ENCODE data around the gene COL5A3.
"Not testable (repeated sequence)": the region's sequence is repeated elsewhere in the genome, so short reads cannot be mapped to it uniquely, and the experiment has no call there.

Gene COL5A3

DNA sequence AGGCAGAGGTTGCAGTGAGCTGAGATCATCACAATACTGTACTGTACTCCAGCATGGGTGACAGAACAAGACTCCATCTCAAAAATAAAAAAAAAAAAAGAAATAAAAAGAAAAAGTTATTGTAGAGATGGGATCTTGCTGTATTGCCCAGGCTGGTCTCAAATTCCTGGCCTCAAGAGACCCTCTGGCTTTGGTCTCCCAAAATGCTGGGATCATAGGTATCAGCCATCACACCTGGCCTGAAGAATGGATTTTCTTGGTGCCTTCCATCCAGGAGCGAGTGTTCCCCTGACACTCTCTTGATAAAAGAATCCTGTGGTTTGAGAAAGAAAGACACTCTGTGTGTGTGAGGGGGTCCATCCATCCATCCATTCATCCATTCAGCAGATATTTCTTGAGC, 78.7 kb downstream of the COL5A3 start:
- no peaks in the 10 kb centered on the region for H3K36me3 ChIP-seq (ENCODE audit: control insufficient read depth in 4 of 4, insufficient read depth in 4 of 4, low read length in 3 of 4)
- WGBS (ENCODE audit: insufficient coverage) = no CpG with 5 or more reads among the region's 1 CpG
- H3K27me3 ChIP-seq (replicated peaks in 2 of 5; ENCODE audit: control insufficient read depth in 4 of 5, insufficient read depth in 5 of 5, low read length in 4 of 5) = peaks cover 6 to 38% (median 19%) of the 10 kb centered on the region in 5 experiments
- no peak for DNase-seq
- CTCF ChIA-PET = interaction anchor here (0.8 to 4.7 kb wide), 15 partner anchors 9 to 338 kb away, joined by 3 to 36 read pairs (median 3); no protein-coding TSS in a partner anchor
- H3K27ac ChIP-seq (ENCODE audit: insufficient read depth in 1 of 2, low read depth in 1 of 2, low read length in 2 of 2, poor library complexity in 1 of 2, severe bottlenecking in 2 of 2) = no peak overlapping the region
- POLR2A ChIA-PET = no interaction called here
- peaks cover 0 to 15% (median 10%) of the 10 kb centered on the region in 4 experiments for H3K4me1 ChIP-seq (ENCODE audit: control extremely low read depth in 1 of 4, control insufficient read depth in 4 of 4, insufficient read depth in 4 of 4, low read length in 3 of 4)
- H3K4me3 ChIP-seq (ENCODE audit: control insufficient read depth in 1 of 7, extremely low read depth in 1 of 7, insufficient read depth in 4 of 7, low read depth in 2 of 7, low read length in 6 of 7) = no peak overlapping the region
- H3K9me3 ChIP-seq (ENCODE audit: control extremely low read depth in 1 of 5, control insufficient read depth in 4 of 5, insufficient read depth in 2 of 5, low read depth in 1 of 5, low read length in 4 of 5) = no peaks in the 10 kb centered on the region

DNA sequence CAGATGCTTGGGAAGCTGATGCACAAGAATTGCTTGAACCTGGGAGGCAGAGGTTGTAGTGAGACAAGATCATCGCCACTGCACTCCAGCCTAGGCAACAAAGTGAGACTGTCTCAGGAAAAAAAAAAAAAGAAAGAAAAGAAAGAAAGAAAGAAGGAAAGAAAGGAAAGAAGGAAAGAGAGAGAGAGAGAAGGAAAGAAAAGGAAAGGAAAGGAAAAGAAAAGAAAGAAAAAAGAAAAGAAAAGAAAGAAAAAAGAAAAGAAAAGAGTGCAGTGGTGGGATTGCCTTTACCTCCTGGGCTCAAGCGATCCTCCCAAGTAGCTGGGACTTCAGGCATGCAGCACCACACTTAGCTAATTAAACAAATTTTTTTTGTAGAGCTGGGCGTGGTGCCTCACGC, 86.9 kb downstream of the COL5A3 start:
- H3K27ac ChIP-seq (ENCODE audit: insufficient read depth in 1 of 2, low read depth in 1 of 2, low read length in 2 of 2, poor library complexity in 1 of 2, severe bottlenecking in 2 of 2) = no peak overlapping the region
- peaks cover 0 to 6% (median 0%) of the 10 kb centered on the region in 5 experiments for H3K27me3 ChIP-seq (replicated peaks in 2 of 5; ENCODE audit: control insufficient read depth in 4 of 5, insufficient read depth in 5 of 5, low read length in 4 of 5)
- H3K4me1 ChIP-seq (ENCODE audit: control extremely low read depth in 1 of 4, control insufficient read depth in 4 of 4, insufficient read depth in 4 of 4, low read length in 3 of 4) = peaks cover 0 to 7% (median 1%) of the 10 kb centered on the region in 4 experiments
- no peaks in the 10 kb centered on the region for H3K36me3 ChIP-seq (ENCODE audit: control insufficient read depth in 4 of 4, insufficient read depth in 4 of 4, low read length in 3 of 4)
- POLR2A ChIA-PET = no interaction called here
- CTCF ChIA-PET = no interaction called here
- no peak overlapping the region for H3K4me3 ChIP-seq (ENCODE audit: control insufficient read depth in 1 of 7, extremely low read depth in 1 of 7, insufficient read depth in 4 of 7, low read depth in 2 of 7, low read length in 6 of 7)
- WGBS (ENCODE audit: insufficient coverage) = 100% methylated on average over 1 of the region's 4 CpGs
- H3K9me3 ChIP-seq (ENCODE audit: control extremely low read depth in 1 of 5, control insufficient read depth in 4 of 5, insufficient read depth in 2 of 5, low read depth in 1 of 5, low read length in 4 of 5) = peaks cover 0 to 4% (median 0%) of the 10 kb centered on the region in 5 experiments
- no peak for DNase-seq

DNA sequence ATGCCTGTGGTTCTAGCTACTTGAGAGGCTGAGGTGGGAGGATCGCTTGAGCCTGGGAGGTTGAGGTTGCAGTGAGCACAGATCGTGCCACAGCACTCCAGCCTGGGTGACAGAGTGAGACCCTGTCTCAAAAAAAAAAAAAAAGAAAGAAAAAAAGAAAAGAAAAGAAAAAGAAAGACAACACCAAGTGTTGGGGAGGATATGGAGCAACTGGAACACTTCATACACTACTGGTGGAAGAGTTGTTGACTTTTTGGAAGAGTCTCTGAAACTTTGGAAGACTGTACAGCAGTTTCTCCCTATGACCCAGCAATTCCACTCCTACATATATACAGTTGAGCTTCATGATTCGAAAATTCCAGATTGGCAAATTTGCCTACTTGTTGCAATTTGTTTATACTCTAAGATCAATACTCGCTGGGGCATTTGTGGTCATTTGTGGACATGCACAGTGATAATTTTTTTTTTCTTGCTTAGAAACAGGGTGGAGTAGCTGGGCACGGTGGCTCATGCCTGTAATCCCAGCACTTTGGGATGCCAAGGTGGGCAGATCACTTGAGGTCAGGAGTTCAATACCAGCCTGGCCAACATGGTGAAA, 87.4 kb downstream of the COL5A3 start:
- H3K27ac ChIP-seq (ENCODE audit: insufficient read depth in 1 of 2, low read depth in 1 of 2, low read length in 2 of 2, poor library complexity in 1 of 2, severe bottlenecking in 2 of 2); POLR2A ChIA-PET; H3K27me3 ChIP-seq (replicated peaks in 2 of 5; ENCODE audit: control insufficient read depth in 4 of 5, insufficient read depth in 5 of 5, low read length in 4 of 5); H3K9me3 ChIP-seq (ENCODE audit: control extremely low read depth in 1 of 5, control insufficient read depth in 4 of 5, insufficient read depth in 2 of 5, low read depth in 1 of 5, low read length in 4 of 5); H3K4me1 ChIP-seq (ENCODE audit: control extremely low read depth in 1 of 4, control insufficient read depth in 4 of 4, insufficient read depth in 4 of 4, low read length in 3 of 4); DNase-seq; H3K4me3 ChIP-seq (ENCODE audit: control insufficient read depth in 1 of 7, extremely low read depth in 1 of 7, insufficient read depth in 4 of 7, low read depth in 2 of 7, low read length in 6 of 7); H3K36me3 ChIP-seq (ENCODE audit: control insufficient read depth in 4 of 4, insufficient read depth in 4 of 4, low read length in 3 of 4): not testable (repeated sequence)
- CTCF ChIA-PET = interaction anchor here (1.4 kb wide), 1 partner anchor 8 kb away, joined by 5 read pairs; no protein-coding TSS in a partner anchor
- 93% methylated on average over 3 of the region's 5 CpGs for WGBS (ENCODE audit: insufficient coverage)

DNA sequence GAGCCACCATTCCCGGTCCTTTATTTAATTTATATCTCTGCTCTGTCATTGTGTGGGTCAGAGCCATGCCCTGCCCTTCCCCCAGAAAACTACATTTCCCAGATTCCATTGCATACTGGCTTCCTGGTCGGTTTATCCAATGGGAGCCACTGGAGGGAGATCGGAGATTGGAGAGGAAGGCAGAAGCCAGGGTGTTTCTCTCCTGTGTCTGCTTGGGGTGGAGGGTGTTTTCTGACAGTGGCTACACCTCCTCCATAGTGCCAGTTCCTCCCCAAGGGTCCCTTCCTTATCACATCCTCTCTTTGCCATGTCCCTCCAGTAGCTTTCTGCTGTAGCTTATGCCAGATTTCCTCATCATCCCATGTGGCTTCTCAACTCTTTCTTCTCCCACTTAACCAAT, 93.0 kb downstream of the COL5A3 start:
- peak in 2 of 3 donors; percentile 42 to 50 for DNase-seq
- Histone ChIP-seq H3K9me3 (ENCODE audit: control extremely low read depth in 1 of 5, control insufficient read depth in 4 of 5, insufficient read depth in 2 of 5, low read depth in 1 of 5, low read length in 4 of 5) (no peaks in the 10 kb centered on the region), H3K27me3 (replicated peaks in 2 of 5; ENCODE audit: control insufficient read depth in 4 of 5, insufficient read depth in 5 of 5, low read length in 4 of 5) (peaks cover 0 to 32% (median 8%) of the 10 kb centered on the region in 5 experiments), H3K36me3 (ENCODE audit: control insufficient read depth in 4 of 4, insufficient read depth in 4 of 4, low read length in 3 of 4) (no peaks in the 10 kb centered on the region), H3K4me3 (ENCODE audit: control insufficient read depth in 1 of 7, extremely low read depth in 1 of 7, insufficient read depth in 4 of 7, low read depth in 2 of 7, low read length in 6 of 7) (no peak overlapping the region), H3K4me1 (ENCODE audit: control extremely low read depth in 1 of 4, control insufficient read depth in 4 of 4, insufficient read depth in 4 of 4, low read length in 3 of 4) (peaks cover 0 to 16% (median 8%) of the 10 kb centered on the region in 4 experiments), H3K27ac (ENCODE audit: insufficient read depth in 1 of 2, low read depth in 1 of 2, low read length in 2 of 2, poor library complexity in 1 of 2, severe bottlenecking in 2 of 2) (no peak overlapping the region)
- POLR2A ChIA-PET = no interaction called here
- CTCF ChIA-PET = no interaction called here
- 0% methylated on average over 1 of the region's 3 CpGs for WGBS (ENCODE audit: insufficient coverage)

DNA sequence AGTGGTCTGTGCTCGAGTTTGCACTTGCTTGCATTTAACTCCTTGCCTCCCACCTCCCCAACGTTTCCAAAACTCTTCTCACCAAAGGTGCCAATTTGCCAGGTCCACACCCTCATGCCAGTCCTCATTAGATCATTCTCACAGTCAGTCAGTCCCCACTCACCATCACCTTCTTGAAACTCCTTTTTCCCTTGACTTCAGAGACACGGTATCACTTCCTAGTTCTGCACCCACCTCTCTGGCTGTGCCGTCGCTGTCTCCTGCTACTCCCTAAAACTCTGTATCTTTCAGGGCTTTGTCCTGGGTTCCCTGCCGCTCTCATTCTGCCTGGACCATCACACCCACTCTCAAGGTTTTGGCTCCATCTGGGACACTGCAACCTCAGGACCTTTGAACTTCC, 93.6 kb downstream of the COL5A3 start:
- WGBS (ENCODE audit: insufficient coverage) = 61% methylated on average over 6 of the region's 6 CpGs
- H3K36me3 ChIP-seq (ENCODE audit: control insufficient read depth in 4 of 4, insufficient read depth in 4 of 4, low read length in 3 of 4) = no peaks in the 10 kb centered on the region
- peaks cover 0 to 2% (median 0%) of the 10 kb centered on the region in 5 experiments for H3K9me3 ChIP-seq (ENCODE audit: control extremely low read depth in 1 of 5, control insufficient read depth in 4 of 5, insufficient read depth in 2 of 5, low read depth in 1 of 5, low read length in 4 of 5)
- ChIA-PET CTCF (no interaction called here), POLR2A (no interaction called here)
- H3K4me1 ChIP-seq (ENCODE audit: control extremely low read depth in 1 of 4, control insufficient read depth in 4 of 4, insufficient read depth in 4 of 4, low read length in 3 of 4) = peaks cover 0 to 16% (median 8%) of the 10 kb centered on the region in 4 experiments
- H3K27me3 ChIP-seq (replicated peaks in 2 of 5; ENCODE audit: control insufficient read depth in 4 of 5, insufficient read depth in 5 of 5, low read length in 4 of 5) = peaks cover 0 to 38% (median 13%) of the 10 kb centered on the region in 5 experiments
- no peak overlapping the region for H3K27ac ChIP-seq (ENCODE audit: insufficient read depth in 1 of 2, low read depth in 1 of 2, low read length in 2 of 2, poor library complexity in 1 of 2, severe bottlenecking in 2 of 2)
- no peak overlapping the region for H3K4me3 ChIP-seq (ENCODE audit: control insufficient read depth in 1 of 7, extremely low read depth in 1 of 7, insufficient read depth in 4 of 7, low read depth in 2 of 7, low read length in 6 of 7)
- no peak for DNase-seq

DNA sequence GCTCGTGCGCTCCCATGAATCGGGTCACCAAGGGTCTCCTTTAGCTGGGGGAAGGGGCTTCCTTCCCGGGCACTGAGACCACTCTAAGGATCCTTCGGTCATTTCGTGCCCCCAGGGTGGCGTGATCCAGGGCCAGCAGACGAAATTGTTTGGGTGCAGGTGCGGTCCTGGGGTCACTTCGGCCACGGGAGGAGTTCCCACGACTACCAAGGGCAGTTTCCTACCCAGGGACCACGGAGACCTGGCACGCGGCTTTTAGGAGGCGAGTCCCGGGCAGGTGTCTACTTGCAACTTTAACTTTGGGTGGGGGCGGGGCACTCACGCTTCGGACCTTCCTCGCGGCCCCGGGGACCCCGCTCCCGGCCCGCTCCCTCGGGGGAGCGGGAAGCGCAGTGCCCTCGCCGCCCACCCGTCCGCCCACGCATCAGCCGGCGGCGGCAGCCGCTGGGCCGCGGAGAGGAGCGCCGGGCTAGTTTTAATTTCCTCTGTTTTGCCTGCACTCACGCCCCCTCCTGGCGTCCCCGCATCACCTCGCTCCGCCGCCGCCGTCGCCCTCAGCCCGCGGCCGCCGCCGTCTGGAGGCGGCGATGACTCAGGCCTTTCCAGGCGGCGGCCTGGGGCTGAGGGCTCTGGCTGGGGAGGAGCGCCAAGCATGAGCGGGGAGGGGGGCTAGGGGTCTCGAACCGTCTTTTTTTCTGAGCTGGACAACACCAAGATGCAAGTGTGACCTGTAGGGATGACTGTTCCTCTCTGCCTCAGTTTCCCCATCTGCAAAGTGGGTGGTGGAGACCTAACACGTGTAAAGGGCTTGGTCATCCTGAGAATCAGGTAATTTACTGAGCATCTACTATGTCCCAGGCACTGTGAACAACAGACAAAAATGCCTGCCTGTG, 95.7 kb downstream of the COL5A3 start:
- POLR2A ChIA-PET = no interaction called here
- DNase-seq = peak; percentile 84 to 94 (median 93)
- peaks cover 0 to 2% (median 0%) of the 10 kb centered on the region in 5 experiments for H3K9me3 ChIP-seq (ENCODE audit: control extremely low read depth in 1 of 5, control insufficient read depth in 4 of 5, insufficient read depth in 2 of 5, low read depth in 1 of 5, low read length in 4 of 5)
- CTCF ChIA-PET = no interaction called here
- WGBS (ENCODE audit: insufficient coverage) = under 1% methylated on average over 55 of the region's 65 CpGs
- H3K4me1 ChIP-seq (ENCODE audit: control extremely low read depth in 1 of 4, control insufficient read depth in 4 of 4, insufficient read depth in 4 of 4, low read length in 3 of 4) = peaks cover 0 to 16% (median 8%) of the 10 kb centered on the region in 4 experiments
- peaks cover 3 to 57% (median 21%) of the 10 kb centered on the region in 5 experiments for H3K27me3 ChIP-seq (replicated peaks in 2 of 5; ENCODE audit: control insufficient read depth in 4 of 5, insufficient read depth in 5 of 5, low read length in 4 of 5)
- peak overlapping the region; percentile 9 to 73 (median 49) for H3K4me3 ChIP-seq (ENCODE audit: control insufficient read depth in 1 of 7, extremely low read depth in 1 of 7, insufficient read depth in 4 of 7, low read depth in 2 of 7, low read length in 6 of 7)
- H3K36me3 ChIP-seq (ENCODE audit: control insufficient read depth in 4 of 4, insufficient read depth in 4 of 4, low read length in 3 of 4) = no peaks in the 10 kb centered on the region
- no peak overlapping the region for H3K27ac ChIP-seq (ENCODE audit: insufficient read depth in 1 of 2, low read depth in 1 of 2, low read length in 2 of 2, poor library complexity in 1 of 2, severe bottlenecking in 2 of 2)

DNA sequence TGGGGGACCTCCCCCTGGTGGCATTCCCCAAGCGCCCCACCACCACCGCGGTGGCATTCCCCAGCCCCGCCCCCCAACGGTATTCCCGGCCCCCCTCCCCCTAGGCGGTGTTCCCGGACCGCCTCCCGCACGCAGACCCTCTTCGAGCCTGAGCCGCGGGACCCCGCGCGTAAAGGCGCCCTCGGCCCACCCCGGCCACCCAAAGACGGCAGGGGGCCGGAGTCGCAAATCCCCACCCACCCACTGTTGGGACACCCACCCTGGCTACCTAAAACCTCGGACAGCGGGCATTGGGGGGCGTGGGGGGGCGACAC, 96.3 kb downstream of the COL5A3 start:
- ChIA-PET CTCF (no interaction called here), POLR2A (no interaction called here)

More for the DNA sequence above, 96.3 kb downstream of the COL5A3 start:
- WGBS (ENCODE audit: insufficient coverage) = 0% methylated on average over 7 of the region's 27 CpGs
- H3K4me3 ChIP-seq (ENCODE audit: control insufficient read depth in 1 of 7, extremely low read depth in 1 of 7, insufficient read depth in 4 of 7, low read depth in 2 of 7, low read length in 6 of 7) = peak overlapping the region in 6 of 7 experiments; percentile 26 to 73 (median 54)
- H3K9me3 ChIP-seq (ENCODE audit: control extremely low read depth in 1 of 5, control insufficient read depth in 4 of 5, insufficient read depth in 2 of 5, low read depth in 1 of 5, low read length in 4 of 5) = peaks cover 0 to 2% (median 0%) of the 10 kb centered on the region in 5 experiments
- H3K36me3 ChIP-seq (ENCODE audit: control insufficient read depth in 4 of 4, insufficient read depth in 4 of 4, low read length in 3 of 4) = no peaks in the 10 kb centered on the region
- peaks cover 0 to 16% (median 8%) of the 10 kb centered on the region in 4 experiments for H3K4me1 ChIP-seq (ENCODE audit: control extremely low read depth in 1 of 4, control insufficient read depth in 4 of 4, insufficient read depth in 4 of 4, low read length in 3 of 4)
- peaks cover 3 to 61% (median 21%) of the 10 kb centered on the region in 5 experiments for H3K27me3 ChIP-seq (replicated peaks in 2 of 5; ENCODE audit: control insufficient read depth in 4 of 5, insufficient read depth in 5 of 5, low read length in 4 of 5)
- no peak for DNase-seq
- no peak overlapping the region for H3K27ac ChIP-seq (ENCODE audit: insufficient read depth in 1 of 2, low read depth in 1 of 2, low read length in 2 of 2, poor library complexity in 1 of 2, severe bottlenecking in 2 of 2)

Measured in common myeloid progenitor, CD34-positive (primary cell).